PC-3 (cell line): ENCODE measurements around the gene FBXO9.

ENCODE experiments used
- EZH2 ChIP-seq: fragments of 300-600 bp; sonication (generic); IDR thresholded peaks from one replicate; pipeline ENCODE4 v1.6.1; 2017; ENCODE audit warnings: antibody characterized with exemption, mild to moderate bottlenecking, low read length; ENCODE audit not compliant: unreplicated experiment
- TF ChIP-seq, protein P1 (sequence below): fragments of 300-600 bp; sonication (generic); conservative IDR thresholded peaks from 2 replicates; pipeline ENCODE4 v1.5.1; 2017; ENCODE audit warnings: antibody characterized with exemption, low read depth, mild to moderate bottlenecking, low read length

DNA sequence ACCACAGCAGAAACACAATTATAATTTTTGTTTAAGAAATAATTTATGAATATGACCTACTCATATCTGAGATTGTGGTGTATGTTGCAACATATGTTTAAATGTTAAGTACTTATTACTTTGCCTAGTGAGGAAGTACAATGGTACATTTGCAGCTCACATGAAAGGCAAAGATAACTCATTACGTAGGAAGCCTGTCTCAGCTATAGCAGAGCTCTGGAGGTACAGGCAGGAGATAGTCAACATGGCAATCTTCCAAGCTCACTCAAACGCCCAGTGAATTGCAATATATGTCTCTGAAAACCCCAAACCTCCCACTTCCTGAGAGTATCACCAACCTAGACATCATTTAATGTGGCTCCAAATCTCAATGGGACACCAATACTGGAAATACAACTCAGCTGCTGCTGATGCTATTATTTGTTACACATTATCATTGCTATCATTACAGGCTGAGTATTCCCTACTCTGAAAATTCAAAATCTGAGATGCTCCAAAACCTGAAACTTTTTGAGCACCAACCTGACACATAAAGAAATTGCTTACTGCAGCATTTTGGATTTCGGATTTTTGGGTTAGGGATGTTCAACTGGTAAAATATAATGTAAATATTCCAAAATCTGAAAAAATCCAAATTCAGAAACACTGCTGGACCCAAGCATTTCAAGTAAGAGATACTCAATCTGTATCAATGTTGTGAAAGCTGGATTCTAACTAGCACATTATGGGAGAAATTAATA is 45.0 kb upstream of the FBXO9 start:
- TF ChIP-seq, protein P1, sequence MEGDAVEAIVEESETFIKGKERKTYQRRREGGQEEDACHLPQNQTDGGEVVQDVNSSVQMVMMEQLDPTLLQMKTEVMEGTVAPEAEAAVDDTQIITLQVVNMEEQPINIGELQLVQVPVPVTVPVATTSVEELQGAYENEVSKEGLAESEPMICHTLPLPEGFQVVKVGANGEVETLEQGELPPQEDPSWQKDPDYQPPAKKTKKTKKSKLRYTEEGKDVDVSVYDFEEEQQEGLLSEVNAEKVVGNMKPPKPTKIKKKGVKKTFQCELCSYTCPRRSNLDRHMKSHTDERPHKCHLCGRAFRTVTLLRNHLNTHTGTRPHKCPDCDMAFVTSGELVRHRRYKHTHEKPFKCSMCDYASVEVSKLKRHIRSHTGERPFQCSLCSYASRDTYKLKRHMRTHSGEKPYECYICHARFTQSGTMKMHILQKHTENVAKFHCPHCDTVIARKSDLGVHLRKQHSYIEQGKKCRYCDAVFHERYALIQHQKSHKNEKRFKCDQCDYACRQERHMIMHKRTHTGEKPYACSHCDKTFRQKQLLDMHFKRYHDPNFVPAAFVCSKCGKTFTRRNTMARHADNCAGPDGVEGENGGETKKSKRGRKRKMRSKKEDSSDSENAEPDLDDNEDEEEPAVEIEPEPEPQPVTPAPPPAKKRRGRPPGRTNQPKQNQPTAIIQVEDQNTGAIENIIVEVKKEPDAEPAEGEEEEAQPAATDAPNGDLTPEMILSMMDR, result no peak
- TF ChIP-seq EZH2, result no peak
